NB4 (cell line): ENCODE data around the gene S100A14.

ENCODE experiments used
- POLR2A ChIP-seq: IDR thresholded peaks from 2 replicates; pipeline ENCODE4 v1.6.1; 2011; ENCODE audit warnings: mild to moderate bottlenecking; ENCODE audit not compliant: insufficient read length; ENCODE audit errors: extremely low read depth
- TF ChIP-seq, protein P1 (sequence below): IDR thresholded peaks from one replicate; pipeline ENCODE4 v1.5.1; 2012; ENCODE audit warnings: low read depth, low read length

DNA sequence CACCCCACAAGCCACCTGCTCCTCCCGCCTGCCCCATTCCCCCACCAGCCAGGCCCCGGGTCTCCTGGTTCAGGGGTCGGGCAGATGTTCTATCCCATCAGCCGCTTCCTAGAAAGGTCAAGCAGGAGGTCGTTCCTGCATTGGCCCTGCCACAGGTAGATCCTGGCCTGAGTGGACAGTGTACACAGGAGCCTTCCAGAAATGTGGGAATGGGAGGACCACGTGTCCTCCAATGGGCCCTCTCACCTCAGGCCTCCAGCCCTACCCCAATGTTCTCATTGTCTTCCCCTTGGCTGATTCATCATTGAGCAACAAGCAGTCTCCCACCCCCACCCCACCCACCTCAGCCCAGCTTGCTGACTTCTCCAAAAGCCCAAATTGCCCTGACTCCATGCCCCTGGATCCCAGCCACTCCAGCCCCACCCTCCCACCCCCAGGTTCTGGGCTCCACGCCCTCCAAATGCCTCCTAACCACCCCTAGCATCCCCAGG, 5.3 kb downstream of the S100A14 start:
- no peak for TF ChIP-seq POLR2A
- TF ChIP-seq, protein P1, sequence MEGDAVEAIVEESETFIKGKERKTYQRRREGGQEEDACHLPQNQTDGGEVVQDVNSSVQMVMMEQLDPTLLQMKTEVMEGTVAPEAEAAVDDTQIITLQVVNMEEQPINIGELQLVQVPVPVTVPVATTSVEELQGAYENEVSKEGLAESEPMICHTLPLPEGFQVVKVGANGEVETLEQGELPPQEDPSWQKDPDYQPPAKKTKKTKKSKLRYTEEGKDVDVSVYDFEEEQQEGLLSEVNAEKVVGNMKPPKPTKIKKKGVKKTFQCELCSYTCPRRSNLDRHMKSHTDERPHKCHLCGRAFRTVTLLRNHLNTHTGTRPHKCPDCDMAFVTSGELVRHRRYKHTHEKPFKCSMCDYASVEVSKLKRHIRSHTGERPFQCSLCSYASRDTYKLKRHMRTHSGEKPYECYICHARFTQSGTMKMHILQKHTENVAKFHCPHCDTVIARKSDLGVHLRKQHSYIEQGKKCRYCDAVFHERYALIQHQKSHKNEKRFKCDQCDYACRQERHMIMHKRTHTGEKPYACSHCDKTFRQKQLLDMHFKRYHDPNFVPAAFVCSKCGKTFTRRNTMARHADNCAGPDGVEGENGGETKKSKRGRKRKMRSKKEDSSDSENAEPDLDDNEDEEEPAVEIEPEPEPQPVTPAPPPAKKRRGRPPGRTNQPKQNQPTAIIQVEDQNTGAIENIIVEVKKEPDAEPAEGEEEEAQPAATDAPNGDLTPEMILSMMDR = no peak
